ENCODE data around the gene ZFYVE26.
"Not testable (repeated sequence)": the region's sequence is repeated elsewhere in the genome, so short reads cannot be mapped to it uniquely, and the experiment has no call there.

The ZFYVE26 gene

DNA sequence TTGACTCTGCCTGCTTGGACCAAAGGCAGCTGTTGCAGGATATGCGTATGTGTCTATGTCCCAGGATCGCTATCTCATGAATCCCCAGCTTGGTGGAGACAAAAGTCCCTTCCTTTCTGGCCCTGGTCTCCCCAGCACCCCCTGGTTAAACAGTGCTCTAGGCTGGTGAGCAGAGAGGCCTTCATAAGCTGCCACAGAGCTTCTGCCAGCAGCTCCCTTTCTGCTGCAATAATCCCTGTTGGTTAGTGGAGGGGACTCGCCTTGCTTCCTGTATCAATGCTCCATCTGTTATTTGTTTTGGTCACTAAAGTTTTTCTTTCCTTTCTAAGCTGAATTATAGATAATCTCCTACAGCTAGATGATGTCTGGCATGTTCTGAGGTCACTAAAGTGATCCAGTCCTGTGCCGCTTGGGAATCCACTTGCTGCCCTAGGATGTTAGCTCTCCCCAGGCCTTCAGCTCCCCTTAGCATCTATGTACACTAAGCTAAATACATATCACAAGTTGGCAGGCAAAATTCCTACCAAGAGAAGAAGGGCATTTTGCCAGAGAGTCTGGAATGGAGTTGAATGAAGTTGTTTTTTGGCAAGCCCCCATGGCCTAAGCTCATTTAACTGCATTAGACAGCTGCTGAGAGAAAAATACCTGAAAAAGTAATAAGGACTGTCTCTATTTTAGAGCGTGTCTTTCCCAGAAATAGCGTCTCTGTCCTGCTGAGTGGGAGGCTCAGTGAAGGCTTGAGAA, 66.9 kb downstream of the ZFYVE26 start:
- no peak for DNase-seq (ENCODE audit: low read depth)

GRCh38 chr14:67748312-67748711, 68.1 kb downstream of the ZFYVE26 start:
- no peak for DNase-seq (ENCODE audit: low read depth)

DNA sequence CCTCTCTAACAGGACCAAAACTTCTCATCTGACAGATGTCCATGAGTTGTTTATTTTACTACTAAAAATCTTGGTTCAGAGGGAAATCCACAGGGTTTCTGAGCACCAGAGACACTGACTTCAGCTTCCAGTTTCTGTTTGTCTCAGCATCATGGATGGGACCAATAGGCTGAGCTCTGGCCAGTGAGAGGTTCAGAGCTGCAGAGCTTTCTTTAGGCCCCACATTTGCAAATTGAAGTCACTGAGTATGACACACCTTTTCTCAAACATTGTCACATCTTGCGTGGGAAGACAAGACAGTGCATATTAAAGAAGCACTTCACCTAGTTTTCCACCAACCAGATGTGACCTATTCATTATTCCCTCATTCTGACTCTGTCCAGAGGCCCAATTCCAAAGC, 69.5 kb downstream of the ZFYVE26 start:
- DNase-seq (ENCODE audit: low read depth): no peak

DNA sequence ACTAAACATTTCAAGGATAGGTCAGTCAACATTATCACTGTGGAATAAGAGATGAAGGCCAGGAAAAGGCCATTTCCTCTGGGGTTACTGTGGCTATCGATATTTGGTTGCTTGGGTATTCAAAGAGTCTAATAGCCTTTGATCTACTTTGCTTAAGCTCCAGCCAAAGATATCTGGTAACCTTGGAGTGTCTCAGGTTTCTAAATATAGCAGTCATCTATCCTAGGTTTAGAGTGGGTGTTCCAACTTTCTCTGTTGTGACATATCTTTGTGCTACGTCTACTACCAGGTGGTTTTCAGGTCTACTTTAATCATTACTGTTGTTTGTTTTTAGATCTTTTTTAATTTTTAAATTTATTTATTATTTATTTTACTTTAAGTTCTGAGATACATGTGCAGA, 72.3 kb downstream of the ZFYVE26 start:
- no peak for DNase-seq (ENCODE audit: low read depth)

- peak; percentile 88 for DNase-seq (ENCODE audit: low read depth)
These were observed 77.5 kb downstream of the ZFYVE26 start for GRCh38 chr14:67738740-67739504.

DNA sequence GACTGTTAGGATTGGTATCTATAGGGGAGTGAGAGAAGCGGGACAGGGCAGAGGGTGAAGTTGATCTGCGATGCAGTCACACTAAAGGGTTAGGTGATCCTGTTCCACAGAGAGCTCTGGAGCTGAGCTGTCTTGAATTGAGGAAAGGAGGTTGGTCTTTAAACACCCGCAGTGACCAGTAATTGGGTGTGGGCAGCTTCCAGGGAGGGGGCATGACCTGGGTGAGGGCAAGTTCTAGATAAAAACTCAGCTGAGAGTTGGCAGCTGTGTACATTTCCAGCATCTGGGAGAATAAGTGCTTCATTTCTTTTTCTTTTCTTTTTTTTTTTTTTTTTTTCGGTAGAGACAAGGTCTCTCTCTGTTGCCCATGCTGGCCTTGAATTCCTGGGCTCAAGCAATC, 79.6 kb downstream of the ZFYVE26 start:
- no peak for DNase-seq (ENCODE audit: low read depth)

GRCh38 chr14:67735336-67736147, 80.8 kb downstream of the ZFYVE26 start:
- DNase-seq (ENCODE audit: low read depth): no peak

- DNase-seq (ENCODE audit: low read depth): no peak
These were observed 81.7 kb downstream of the ZFYVE26 start for GRCh38 chr14:67734675-67735074.

- no peak for DNase-seq (ENCODE audit: low read depth)
These were observed 82.8 kb downstream of the ZFYVE26 start for GRCh38 chr14:67733616-67734015.

DNA sequence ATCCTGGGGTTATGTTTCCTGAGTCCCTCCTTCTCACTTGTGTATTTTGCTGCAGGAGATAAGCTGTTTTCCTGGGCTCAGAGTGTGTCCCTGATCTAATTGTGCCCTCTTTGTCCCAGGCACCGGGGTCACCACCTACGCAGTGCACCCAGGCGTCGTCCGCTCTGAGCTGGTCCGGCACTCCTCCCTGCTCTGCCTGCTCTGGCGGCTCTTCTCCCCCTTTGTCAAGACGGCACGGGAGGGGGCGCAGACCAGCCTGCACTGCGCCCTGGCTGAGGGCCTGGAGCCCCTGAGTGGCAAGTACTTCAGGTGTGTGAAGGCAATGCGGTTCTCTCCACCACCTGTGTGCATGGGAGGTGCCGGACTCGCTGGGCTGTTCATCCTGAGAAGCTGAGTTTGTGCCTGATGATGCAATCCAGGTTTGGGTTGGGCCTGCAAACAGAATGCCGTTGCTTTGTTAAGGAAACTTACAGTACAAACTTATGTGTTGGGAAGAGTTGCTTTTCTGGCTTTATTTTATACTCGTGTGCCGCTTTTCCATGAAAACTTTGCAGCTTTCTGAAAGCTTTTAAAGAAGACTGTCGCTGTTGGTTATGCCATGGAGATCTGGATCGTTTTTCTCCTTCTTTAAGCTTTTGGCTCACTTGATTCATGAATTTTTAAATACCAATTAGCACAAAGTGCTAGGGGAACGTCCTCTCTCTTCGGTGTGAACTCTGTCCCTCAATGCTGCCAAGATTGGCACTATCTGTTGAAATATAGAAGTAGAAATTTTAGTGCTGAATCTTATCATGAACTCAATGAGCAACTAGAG, 87.1 kb downstream of the ZFYVE26 start:
- DNase-seq (ENCODE audit: low read depth): no peak

- no peak for DNase-seq (ENCODE audit: low read depth)
These were observed 88.1 kb downstream of the ZFYVE26 start for GRCh38 chr14:67728258-67728657.

DNA sequence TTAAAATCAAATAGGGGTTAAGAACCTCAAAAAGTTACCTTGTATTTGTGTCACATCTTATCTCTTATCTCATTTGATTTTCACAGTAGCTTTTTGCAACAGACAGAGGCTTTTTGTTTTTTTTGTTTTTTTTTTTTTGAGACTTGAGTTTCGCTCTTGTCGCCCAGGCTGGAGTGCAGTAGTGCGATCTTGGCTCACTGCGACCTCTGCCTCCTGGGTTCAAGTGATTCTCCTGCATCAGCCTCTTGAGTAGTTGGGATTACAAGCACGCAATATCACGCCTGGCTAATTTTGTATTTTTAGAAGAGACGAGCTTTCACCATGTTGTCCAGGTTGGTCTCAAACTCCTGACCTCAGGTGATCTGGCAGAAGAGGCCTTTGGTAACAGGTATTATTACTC, 89.0 kb downstream of the ZFYVE26 start:
- DNase-seq (ENCODE audit: low read depth): no peak

- no peak for DNase-seq (ENCODE audit: low read depth)
These were observed 91.2 kb downstream of the ZFYVE26 start for GRCh38 chr14:67725171-67725570.

DNA sequence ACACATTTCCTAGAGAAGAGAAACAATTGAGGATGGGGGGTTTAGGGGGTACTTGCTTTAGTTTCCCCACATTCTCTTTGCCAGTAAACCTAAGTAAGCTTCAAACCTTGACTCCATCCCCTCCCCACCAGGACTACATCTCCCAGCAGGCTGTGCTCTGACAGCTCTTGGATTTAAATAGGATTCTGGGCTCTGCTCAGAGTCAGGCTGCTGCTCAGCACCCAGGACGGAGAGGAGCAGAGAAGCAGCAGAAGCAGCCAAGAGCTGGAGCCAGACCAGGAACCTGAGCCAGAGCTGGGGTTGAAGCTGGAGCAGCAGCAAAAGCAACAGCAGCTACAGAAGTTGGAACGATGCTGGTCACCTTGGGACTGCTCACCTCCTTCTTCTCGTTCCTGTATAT, 94.1 kb downstream of the ZFYVE26 start:
- DNase-seq (ENCODE audit: low read depth): no peak

GRCh38 chr14:67721875-67722274, 94.5 kb downstream of the ZFYVE26 start:
- no peak for DNase-seq (ENCODE audit: low read depth)

- no peak for DNase-seq (ENCODE audit: low read depth)
These were observed 96.5 kb downstream of the ZFYVE26 start for GRCh38 chr14:67719866-67720265.

DNA sequence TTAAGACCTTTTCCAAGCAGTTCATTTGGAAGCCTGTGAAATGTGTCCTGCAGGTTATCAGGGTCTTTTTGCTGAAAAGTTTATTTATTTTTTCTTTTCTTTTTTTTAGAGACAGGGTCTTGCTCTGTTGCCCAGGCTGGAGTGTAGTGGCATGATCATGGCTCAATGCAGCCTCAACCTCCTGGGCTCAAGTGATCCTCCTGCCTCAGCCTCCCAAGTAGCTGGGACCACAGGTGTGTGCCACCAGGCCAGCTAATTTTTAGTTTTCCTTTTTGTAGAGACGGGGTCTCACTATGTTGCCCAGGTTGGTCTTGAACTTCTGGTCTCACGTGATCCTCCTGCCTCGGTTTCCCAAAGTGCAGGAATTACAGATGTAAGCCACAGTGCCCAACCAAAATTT, 97.0 kb downstream of the ZFYVE26 start:
- not testable (repeated sequence) for DNase-seq (ENCODE audit: low read depth)

GRCh38 chr14:67718265-67718664, 98.1 kb downstream of the ZFYVE26 start:
- DNase-seq (ENCODE audit: low read depth): no peak

DNA sequence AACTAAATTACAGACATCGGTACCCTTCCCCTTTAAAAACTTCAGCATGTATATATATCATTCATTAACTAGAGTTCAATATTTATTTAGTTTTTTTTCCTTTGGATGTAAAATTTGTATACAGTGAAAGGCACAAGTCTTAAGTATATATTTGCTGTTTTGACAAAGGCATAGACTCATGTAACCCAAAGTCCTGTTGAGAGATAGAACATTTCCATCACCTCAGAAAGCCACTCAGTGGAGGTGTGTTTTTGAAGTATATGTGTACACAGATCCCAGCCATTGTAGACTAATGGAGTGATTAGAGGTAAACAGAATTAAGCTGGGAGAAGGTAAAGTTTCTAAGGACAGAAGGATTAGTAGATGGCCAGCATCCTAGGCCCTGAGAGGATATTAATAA, 99.3 kb downstream of the ZFYVE26 start:
- no peak for DNase-seq (ENCODE audit: low read depth)

- DNase-seq (ENCODE audit: low read depth): no peak
These were observed 106.2 kb downstream of the ZFYVE26 start for GRCh38 chr14:67710209-67710608.

DNA sequence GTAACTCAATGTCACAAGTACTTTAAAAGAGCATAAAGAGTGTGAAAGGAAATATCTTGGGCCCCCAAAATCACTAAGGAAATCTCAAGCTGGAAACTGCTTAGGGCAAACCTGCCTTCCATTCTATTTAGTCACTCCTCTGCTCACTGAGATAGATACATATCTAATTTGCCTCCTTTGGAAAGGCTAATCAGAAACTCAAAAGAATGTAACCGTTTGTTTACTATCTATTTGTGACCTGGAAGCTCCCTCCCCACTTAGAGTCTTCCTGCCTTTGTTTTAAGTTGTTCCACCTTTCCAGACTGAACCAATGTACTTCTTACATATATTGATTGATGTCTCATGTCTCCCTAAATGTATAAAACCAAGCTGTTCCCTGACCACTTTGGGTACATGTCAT, 106.6 kb downstream of the ZFYVE26 start:
- not testable (repeated sequence) for DNase-seq (ENCODE audit: low read depth)

DNA sequence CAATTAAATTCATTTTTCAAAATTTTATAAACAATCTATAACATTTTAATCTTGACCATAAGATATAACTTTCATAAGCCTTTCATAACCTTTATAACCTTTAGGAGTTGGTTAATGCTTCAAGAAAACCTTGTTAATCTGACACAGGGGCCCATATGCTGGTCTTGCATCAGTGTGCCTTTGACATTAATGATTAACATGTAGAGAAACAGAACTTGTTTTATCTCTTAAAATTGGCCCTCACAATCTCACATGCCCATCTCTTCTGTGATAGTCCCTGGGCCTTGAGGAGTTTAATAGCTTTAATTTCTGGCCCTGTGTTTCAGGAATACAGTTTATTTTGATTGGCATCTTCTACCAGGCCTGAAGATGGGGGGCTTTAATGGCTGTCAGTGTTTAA, 107.0 kb downstream of the ZFYVE26 start:
- not testable (repeated sequence) for DNase-seq (ENCODE audit: low read depth)
